Measurements from ENCODE around the gene CYP2B6. TPM values are rescaled to one million over a fixed set of nuclear protein-coding genes. Genes with fewer than 3 reads are reported as not detected.
"Not testable (repeated sequence)": the region's sequence is repeated elsewhere in the genome, so short reads cannot be mapped to it uniquely, and the experiment has no call there.

CYP2B6 gene
- total RNA-seq, 2 experiments from 2014 or later, result not detected

- Histone ChIP-seq H3K36me3 (ENCODE audit: insufficient read depth, low read length) (no peaks in the 10 kb centered on the region), H3K4me1 (ENCODE audit: insufficient read depth, low read length) (no peaks in the 10 kb centered on the region), H3K27me3 (ENCODE audit: control insufficient read depth in 1 of 2, insufficient read depth in 2 of 2, low read length in 2 of 2) (peaks cover 16 to 18% of the 10 kb centered on the region in 2 experiments), H3K9me3 (ENCODE audit: control insufficient read depth in 1 of 2, insufficient read depth in 1 of 2, low read length in 2 of 2) (peaks cover 4 to 11% of the 10 kb centered on the region in 2 experiments), H3K4me3 (ENCODE audit: low read length) (no peak overlapping the region), H3K27ac (ENCODE audit: low read depth in 1 of 2, low read length in 2 of 2) (no peak overlapping the region)
- ChIA-PET CTCF (no interaction called here), POLR2A (no interaction called here)
- peaks cover 7% of the 10 kb centered on the region for H3K9me3 Mint-ChIP-seq
- H3K36me3 Mint-ChIP-seq (ENCODE audit: low read depth), result no peaks in the 10 kb centered on the region
- H3K4me1 Mint-ChIP-seq (ENCODE audit: low read depth), result no peaks in the 10 kb centered on the region
- peaks cover 9% of the 10 kb centered on the region for H3K27me3 Mint-ChIP-seq
- DNase-seq (no peak), ATAC-seq (ENCODE audit: poor library complexity) (no peak)
- no peak overlapping the region for H3K4me3 Mint-ChIP-seq
- intact Hi-C loops (cut with DNase I, micrococcal nuclease), result no loop called here
- no peak overlapping the region for H3K27ac Mint-ChIP-seq
- no peak for TF ChIP-seq CTCF (IDR thresholded peaks at IDR 0.05)
Measured at GRCh38 chr19:40960780-40961179, 30.3 kb upstream of the CYP2B6 start.

GRCh38 chr19:40962460-40962961, 28.6 kb upstream of the CYP2B6 start:
- POLR2A ChIA-PET, result no interaction called here
- DNase-seq, result no peak

GRCh38 chr19:40964361-40964760, 26.7 kb upstream of the CYP2B6 start:
- H3K9me3 Mint-ChIP-seq; H3K9me3 ChIP-seq (ENCODE audit: control insufficient read depth in 1 of 2, insufficient read depth in 1 of 2, low read length in 2 of 2); ATAC-seq (ENCODE audit: poor library complexity); H3K36me3 ChIP-seq (ENCODE audit: insufficient read depth, low read length); POLR2A ChIA-PET; CTCF ChIA-PET; H3K36me3 Mint-ChIP-seq (ENCODE audit: low read depth); H3K4me1 Mint-ChIP-seq (ENCODE audit: low read depth); DNase-seq; H3K4me1 ChIP-seq (ENCODE audit: insufficient read depth, low read length); H3K4me3 Mint-ChIP-seq; H3K4me3 ChIP-seq (ENCODE audit: low read length); H3K27me3 Mint-ChIP-seq; H3K27ac ChIP-seq (ENCODE audit: low read depth in 1 of 2, low read length in 2 of 2); intact Hi-C loops (cut with DNase I, micrococcal nuclease); H3K27ac Mint-ChIP-seq: not testable (repeated sequence)
- H3K27me3 ChIP-seq (ENCODE audit: control insufficient read depth in 1 of 2, insufficient read depth in 2 of 2, low read length in 2 of 2), result peaks cover 12 to 16% of the 10 kb centered on the region in 2 experiments

More at GRCh38 chr19:40962460-40962961, 28.6 kb upstream of the CYP2B6 start:
- no peak overlapping the region for H3K4me3 ChIP-seq (ENCODE audit: low read length)
- no peaks in the 10 kb centered on the region for H3K4me1 ChIP-seq (ENCODE audit: insufficient read depth, low read length)
- H3K9me3 ChIP-seq (ENCODE audit: control insufficient read depth in 1 of 2, insufficient read depth in 1 of 2, low read length in 2 of 2), result no peaks in the 10 kb centered on the region
- no peaks in the 10 kb centered on the region for H3K4me1 Mint-ChIP-seq (ENCODE audit: low read depth)
- no peak for TF ChIP-seq CTCF (IDR thresholded peaks at IDR 0.05)
- CTCF ChIA-PET, result interaction anchor here (0.9 to 1.3 kb wide), 2 partner anchors 12 kb away, joined by 3 read pairs; no protein-coding TSS in a partner anchor
- H3K36me3 Mint-ChIP-seq (ENCODE audit: low read depth), result no peaks in the 10 kb centered on the region
- no peak overlapping the region for H3K4me3 Mint-ChIP-seq
- intact Hi-C loops (cut with DNase I, micrococcal nuclease), result no loop called here
- no peak overlapping the region for H3K27ac ChIP-seq (ENCODE audit: low read depth in 1 of 2, low read length in 2 of 2)
- peaks cover 9% of the 10 kb centered on the region for H3K27me3 Mint-ChIP-seq
- H3K36me3 ChIP-seq (ENCODE audit: insufficient read depth, low read length), result no peaks in the 10 kb centered on the region
- H3K27me3 ChIP-seq (ENCODE audit: control insufficient read depth in 1 of 2, insufficient read depth in 2 of 2, low read length in 2 of 2), result peaks cover 16% of the 10 kb centered on the region in 2 experiments
- ATAC-seq (ENCODE audit: poor library complexity), result no peak
- H3K9me3 Mint-ChIP-seq, result no peaks in the 10 kb centered on the region
- H3K27ac Mint-ChIP-seq, result no peak overlapping the region

GRCh38 chr19:40965351-40965750, 25.7 kb upstream of the CYP2B6 start:
- H3K27ac Mint-ChIP-seq; intact Hi-C loops (cut with DNase I, micrococcal nuclease); H3K9me3 ChIP-seq (ENCODE audit: control insufficient read depth in 1 of 2, insufficient read depth in 1 of 2, low read length in 2 of 2); POLR2A ChIA-PET; H3K36me3 Mint-ChIP-seq (ENCODE audit: low read depth); CTCF ChIA-PET; H3K9me3 Mint-ChIP-seq; H3K27me3 Mint-ChIP-seq; H3K4me3 Mint-ChIP-seq; ATAC-seq (ENCODE audit: poor library complexity); H3K4me1 ChIP-seq (ENCODE audit: insufficient read depth, low read length); DNase-seq; H3K36me3 ChIP-seq (ENCODE audit: insufficient read depth, low read length); H3K27ac ChIP-seq (ENCODE audit: low read depth in 1 of 2, low read length in 2 of 2); H3K4me3 ChIP-seq (ENCODE audit: low read length): not testable (repeated sequence)
- H3K27me3 ChIP-seq (ENCODE audit: control insufficient read depth in 1 of 2, insufficient read depth in 2 of 2, low read length in 2 of 2), result peaks cover 7 to 12% of the 10 kb centered on the region in 2 experiments
- peaks cover 20% of the 10 kb centered on the region for H3K4me1 Mint-ChIP-seq (ENCODE audit: low read depth)

- H3K36me3 Mint-ChIP-seq (ENCODE audit: low read depth); intact Hi-C loops (cut with DNase I, micrococcal nuclease); H3K27ac Mint-ChIP-seq; CTCF ChIA-PET; H3K9me3 Mint-ChIP-seq; ATAC-seq (ENCODE audit: poor library complexity); DNase-seq; H3K9me3 ChIP-seq (ENCODE audit: control insufficient read depth in 1 of 2, insufficient read depth in 1 of 2, low read length in 2 of 2); POLR2A ChIA-PET; H3K4me3 ChIP-seq (ENCODE audit: low read length); H3K36me3 ChIP-seq (ENCODE audit: insufficient read depth, low read length); H3K27ac ChIP-seq (ENCODE audit: low read depth in 1 of 2, low read length in 2 of 2); H3K27me3 ChIP-seq (ENCODE audit: control insufficient read depth in 1 of 2, insufficient read depth in 2 of 2, low read length in 2 of 2); H3K4me3 Mint-ChIP-seq; H3K27me3 Mint-ChIP-seq: not testable (repeated sequence)
- peaks cover 32% of the 10 kb centered on the region for H3K4me1 Mint-ChIP-seq (ENCODE audit: low read depth)
- H3K4me1 ChIP-seq (ENCODE audit: insufficient read depth, low read length), result peaks cover 19% of the 10 kb centered on the region
Measured at GRCh38 chr19:40966591-40966990, 24.5 kb upstream of the CYP2B6 start.

- not testable (repeated sequence) for H3K9me3 Mint-ChIP-seq, H3K4me3 Mint-ChIP-seq
Measured at GRCh38 chr19:40968065-40968464, 23.0 kb upstream of the CYP2B6 start.

More at GRCh38 chr19:40968065-40968464, 23.0 kb upstream of the CYP2B6 start:
- POLR2A ChIA-PET; H3K36me3 ChIP-seq (ENCODE audit: insufficient read depth, low read length); H3K4me3 ChIP-seq (ENCODE audit: low read length); intact Hi-C loops (cut with DNase I, micrococcal nuclease); H3K36me3 Mint-ChIP-seq (ENCODE audit: low read depth); H3K27ac ChIP-seq (ENCODE audit: low read depth in 1 of 2, low read length in 2 of 2); H3K27me3 ChIP-seq (ENCODE audit: control insufficient read depth in 1 of 2, insufficient read depth in 2 of 2, low read length in 2 of 2); H3K27ac Mint-ChIP-seq; CTCF ChIA-PET; ATAC-seq (ENCODE audit: poor library complexity); DNase-seq; H3K9me3 ChIP-seq (ENCODE audit: control insufficient read depth in 1 of 2, insufficient read depth in 1 of 2, low read length in 2 of 2); H3K27me3 Mint-ChIP-seq: not testable (repeated sequence)
- peaks cover 40% of the 10 kb centered on the region for H3K4me1 Mint-ChIP-seq (ENCODE audit: low read depth)
- H3K4me1 ChIP-seq (ENCODE audit: insufficient read depth, low read length), result peaks cover 21% of the 10 kb centered on the region
